WTC11 (cell line): ENCODE measurements around the gene FXYD3. TPM values are rescaled to one million over a fixed set of nuclear protein-coding genes. Genes with fewer than 3 reads are reported as not detected.

Experiments
- ATAC-seq: fragments of 200-7000 bp; cut with Tn5 transposase; 2 replicates; pipeline ENCODE4 v1.10.0; 2021; ENCODE audit warnings: mild to moderate bottlenecking, moderate library complexity
- CTCF ChIA-PET: fragments of 300-600 bp; sonication (Branson Sonifier 250); formaldehyde crosslinking; loops from one replicate; lab custom pipeline; 2021; ENCODE audit warnings: antibody characterized with exemption; lab: Charles Lee
- POLR2A ChIA-PET: fragments of 350-600 bp; sonication (Branson Sonifier 250); formaldehyde crosslinking; loops from one replicate; lab custom pipeline; 2021; ENCODE audit warnings: antibody characterized with exemption; lab: Charles Lee
- DNase-seq: peaks from one replicate; pipeline ENCODE4 v3.0.0; 2021; ENCODE audit warnings: low spot score
- H3K27ac Mint-ChIP-seq: 2 replicates; pipeline ENCODE4 v1.8.0; 2021; ENCODE audit warnings: mixed read lengths
- H3K27me3 Mint-ChIP-seq: 2 replicates; pipeline ENCODE4 v1.8.0; 2021; ENCODE audit warnings: low read depth, mild to moderate bottlenecking, moderate library complexity, mixed read lengths
- H3K36me3 Mint-ChIP-seq: 2 replicates; pipeline ENCODE4 v1.8.0; 2021; ENCODE audit warnings: mixed read lengths
- H3K4me1 Mint-ChIP-seq: 2 replicates; pipeline ENCODE4 v1.8.0; 2022; ENCODE audit warnings: mixed read lengths
- H3K4me3 Mint-ChIP-seq: 2 replicates; pipeline ENCODE4 v1.8.0; 2021; ENCODE audit warnings: mild to moderate bottlenecking, moderate library complexity, mixed read lengths
- H3K9me3 Mint-ChIP-seq: 2 replicates; pipeline ENCODE4 v1.8.0; 2021; ENCODE audit warnings: mixed read lengths
- ARID4B ChIP-seq: sonication (generic); formaldehyde crosslinking; IDR thresholded peaks from 2 replicates; pipeline ENCODE4 v1.8.0; 2023; ENCODE audit warnings: missing genetic modification reagents, mild to moderate bottlenecking, borderline replicate concordance
- ATF1 ChIP-seq: sonication (generic); formaldehyde crosslinking; IDR thresholded peaks from 2 replicates; pipeline ENCODE4 v1.8.1; 2023; ENCODE audit warnings: mild to moderate bottlenecking, moderate library complexity, missing genetic modification reagents
- E2F1 ChIP-seq: sonication (generic); formaldehyde crosslinking; IDR thresholded peaks from 2 replicates; pipeline ENCODE4 v1.8.0; 2022; ENCODE audit warnings: mild to moderate bottlenecking, missing genetic modification reagents
- HMGXB4 ChIP-seq: sonication (generic); formaldehyde crosslinking; IDR thresholded peaks from 2 replicates; pipeline ENCODE4 v1.8.1; 2023; ENCODE audit warnings: mild to moderate bottlenecking, moderate library complexity, missing genetic modification reagents
- MXD4 ChIP-seq: fragments of 250-450 bp; sonication (Bioruptor Pico); IDR thresholded peaks from 2 replicates; pipeline ENCODE4 v1.8.0; 2021; ENCODE audit warnings: mild to moderate bottlenecking, moderate library complexity, borderline replicate concordance
- PRDM15 ChIP-seq: sonication (generic); formaldehyde crosslinking; IDR thresholded peaks from 2 replicates; pipeline ENCODE4 v1.8.0; 2022; ENCODE audit warnings: missing genetic modification reagents
- RELA ChIP-seq: sonication (generic); formaldehyde crosslinking; IDR thresholded peaks from 2 replicates; pipeline ENCODE4 v1.8.1; 2022; ENCODE audit warnings: missing genetic modification reagents, mild to moderate bottlenecking, borderline replicate concordance
- SP1 ChIP-seq: sonication (generic); formaldehyde crosslinking; conservative IDR thresholded peaks from 2 replicates; pipeline ENCODE4 v1.8.1; 2022; ENCODE audit warnings: missing genetic modification reagents
- ZBTB43 ChIP-seq: sonication (generic); formaldehyde crosslinking; IDR thresholded peaks from 2 replicates; pipeline ENCODE4 v1.8.1; 2023; ENCODE audit warnings: mild to moderate bottlenecking, missing genetic modification reagents
- ZNF396 ChIP-seq: fragments of 250-450 bp; sonication (Bioruptor Pico); IDR thresholded peaks from 2 replicates; pipeline ENCODE4 v1.8.0; 2021; ENCODE audit warnings: mild to moderate bottlenecking, moderate library complexity, borderline replicate concordance
- ZNF416 ChIP-seq: fragments of 250-450 bp; sonication (Bioruptor Pico); IDR thresholded peaks from 2 replicates; pipeline ENCODE4 v1.9.0; 2021; ENCODE audit warnings: mild to moderate bottlenecking, inconsistent platforms
- ZNF423 ChIP-seq: fragments of 250-450 bp; sonication (Bioruptor Pico); IDR thresholded peaks from 2 replicates; pipeline ENCODE4 v2.1.2; 2022; ENCODE audit warnings: mild to moderate bottlenecking, moderate library complexity
- ZNF532 ChIP-seq: fragments of 250-450 bp; sonication (Bioruptor Pico); IDR thresholded peaks from 2 replicates; pipeline ENCODE4 v1.9.0; 2021; ENCODE audit warnings: mild to moderate bottlenecking, borderline replicate concordance
- ZSCAN18 ChIP-seq: fragments of 250-450 bp; sonication (Bioruptor Pico); IDR thresholded peaks from 2 replicates; pipeline ENCODE4 v2.1.2; 2022; ENCODE audit warnings: mild to moderate bottlenecking, moderate library complexity
- total RNA-seq: library from RNA; stranded (reverse); gene quantifications from 3 replicates; pipeline ENCODE4 v1.2.3, GENCODE V29; 2021

FXYD3 gene
- total RNA-seq, 1 experiment from 2014 or later: 1.8 TPM

GRCh38 chr19:35068941-35069634, 46.5 kb upstream of the FXYD3 start:
- Mint-ChIP-seq H3K27ac (peak overlapping the region; percentile 100), H3K9me3 (peaks cover 8% of the 10 kb centered on the region), H3K36me3 (peaks cover 3% of the 10 kb centered on the region), H3K4me1 (peaks cover 26% of the 10 kb centered on the region), H3K27me3 (peaks cover 16% of the 10 kb centered on the region), H3K4me3 (peak overlapping the region; percentile 57)
- DNase-seq: no peak
- ATAC-seq: no peak
- POLR2A ChIA-PET: interaction anchor here (0.5 kb wide), 1 partner anchor 165 kb away, joined by 3 read pairs; no protein-coding TSS in a partner anchor
- CTCF ChIA-PET: interaction anchor here (0.6 to 3.7 kb wide), 11 partner anchors 13 to 74 kb away, joined by 4 to 118 read pairs (median 40); partner anchors contain the start of genes FXYD3, FXYD7 and LGI4
- TF ChIP-seq ZNF423 (CRISPR knock-in tag) (0 out of 2 replicates have a peak, but pooled peaks have one; percentile 4), RELA (CRISPR knock-in tag) (no peak), ZNF396 (CRISPR knock-in tag) (0 out of 2 replicates have a peak, but pooled peaks have one; percentile 61), ZNF532 (0 out of 2 replicates have a peak, but pooled peaks have one; percentile 60), ZSCAN18 (CRISPR knock-in tag) (peak; percentile 86), MXD4 (CRISPR knock-in tag) (peak; percentile 66; the same call in 1 of the 2 replicates), ZNF416 (CRISPR knock-in tag) (no peak), SP1 (CRISPR knock-in tag) (no peak)
- TF ChIP-seq, all 79 proteins: peak for 5

- no peak overlapping the region for H3K4me3 Mint-ChIP-seq
- ChIA-PET CTCF (interaction anchor here (0.6 to 3.7 kb wide), 8 partner anchors 10 to 72 kb away, joined by 3 to 18 read pairs (median 6); no protein-coding TSS in a partner anchor), POLR2A (no interaction called here)
- H3K27ac Mint-ChIP-seq: no peak overlapping the region; the same call in 1 of the 2 replicates
- peaks cover 8% of the 10 kb centered on the region for H3K9me3 Mint-ChIP-seq
- no peak for ATAC-seq
- peaks cover 26% of the 10 kb centered on the region for H3K4me1 Mint-ChIP-seq
- H3K36me3 Mint-ChIP-seq: peaks cover 3% of the 10 kb centered on the region
- H3K27me3 Mint-ChIP-seq: peaks cover 14% of the 10 kb centered on the region
- DNase-seq: no peak
- TF ChIP-seq RELA (CRISPR knock-in tag) (no peak), ARID4B (CRISPR knock-in tag) (no peak), E2F1 (no peak), ZBTB43 (CRISPR knock-in tag) (no peak), HMGXB4 (CRISPR knock-in tag) (no peak), ATF1 (CRISPR knock-in tag) (no peak), PRDM15 (CRISPR knock-in tag) (no peak)
Measured at GRCh38 chr19:35069696-35070095, 45.9 kb upstream of the FXYD3 start.
